ENCODE measurements around the gene GAREM2.

DNA sequence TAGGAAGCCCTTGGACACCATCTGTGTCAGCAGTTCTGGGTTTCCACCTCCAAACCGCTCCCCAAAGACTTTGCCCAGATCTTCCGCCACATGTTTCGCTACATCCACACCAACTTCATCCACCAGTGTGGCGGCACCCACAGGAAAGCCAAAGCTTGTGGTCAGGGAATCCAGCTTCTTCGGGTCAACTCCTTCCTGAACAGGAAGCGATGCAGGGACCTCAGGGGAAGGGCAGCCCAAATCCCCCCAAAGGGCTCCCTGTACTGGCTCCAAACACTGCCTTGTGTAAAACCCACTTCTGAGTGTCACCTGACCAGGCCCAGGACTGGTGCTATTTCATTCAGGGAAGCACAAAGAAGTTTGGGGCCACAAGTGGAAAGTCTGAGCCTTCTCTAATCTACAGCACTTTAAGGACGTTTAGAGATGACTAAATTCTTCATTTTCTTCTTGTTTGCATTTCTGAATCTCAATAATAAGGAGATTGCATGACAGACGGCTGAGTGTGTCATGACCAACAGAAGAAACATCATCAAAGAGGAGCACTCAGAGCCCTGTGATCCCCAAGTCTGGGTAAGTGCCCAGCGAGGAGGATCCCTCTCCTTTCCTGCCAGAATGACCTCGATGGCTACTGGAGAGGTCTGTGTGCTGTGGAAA lies 20.8 kb downstream of the GAREM2 start:
- TF ChIP-seq, protein P1, sequence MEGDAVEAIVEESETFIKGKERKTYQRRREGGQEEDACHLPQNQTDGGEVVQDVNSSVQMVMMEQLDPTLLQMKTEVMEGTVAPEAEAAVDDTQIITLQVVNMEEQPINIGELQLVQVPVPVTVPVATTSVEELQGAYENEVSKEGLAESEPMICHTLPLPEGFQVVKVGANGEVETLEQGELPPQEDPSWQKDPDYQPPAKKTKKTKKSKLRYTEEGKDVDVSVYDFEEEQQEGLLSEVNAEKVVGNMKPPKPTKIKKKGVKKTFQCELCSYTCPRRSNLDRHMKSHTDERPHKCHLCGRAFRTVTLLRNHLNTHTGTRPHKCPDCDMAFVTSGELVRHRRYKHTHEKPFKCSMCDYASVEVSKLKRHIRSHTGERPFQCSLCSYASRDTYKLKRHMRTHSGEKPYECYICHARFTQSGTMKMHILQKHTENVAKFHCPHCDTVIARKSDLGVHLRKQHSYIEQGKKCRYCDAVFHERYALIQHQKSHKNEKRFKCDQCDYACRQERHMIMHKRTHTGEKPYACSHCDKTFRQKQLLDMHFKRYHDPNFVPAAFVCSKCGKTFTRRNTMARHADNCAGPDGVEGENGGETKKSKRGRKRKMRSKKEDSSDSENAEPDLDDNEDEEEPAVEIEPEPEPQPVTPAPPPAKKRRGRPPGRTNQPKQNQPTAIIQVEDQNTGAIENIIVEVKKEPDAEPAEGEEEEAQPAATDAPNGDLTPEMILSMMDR (IDR thresholded peaks at IDR 0.05) = no peak
- no peak for TF ChIP-seq POLR2A (IDR thresholded peaks at IDR 0.05)
